Progenitor cell of endocrine pancreas (in vitro differentiated cells): ENCODE data around the gene CNTN1. TPM values are rescaled to one million over a fixed set of nuclear protein-coding genes. Genes with fewer than 3 reads are reported as not detected.

Source experiments
- DNase-seq: peaks from one replicate; pipeline ENCODE4 v3.0.0; 2021; ENCODE audit warnings: low spot score; ENCODE audit not compliant: unreplicated experiment
- H3K27ac Mint-ChIP-seq: 2 replicates; pipeline ENCODE4 v1.8.0; 2021; ENCODE audit warnings: mild to moderate bottlenecking, moderate library complexity, mixed read lengths
- H3K27me3 Mint-ChIP-seq: 2 replicates; pipeline ENCODE4 v1.8.0; 2021; ENCODE audit warnings: mixed read lengths
- H3K36me3 Mint-ChIP-seq: 2 replicates; pipeline ENCODE4 v1.8.0; 2022; ENCODE audit warnings: mixed read lengths; ENCODE audit not compliant: insufficient read depth
- H3K4me1 Mint-ChIP-seq: 2 replicates; pipeline ENCODE4 v1.8.0; 2021; ENCODE audit warnings: low read depth, mixed read lengths
- H3K4me3 Mint-ChIP-seq: 2 replicates; pipeline ENCODE4 v1.8.0; 2021; ENCODE audit warnings: low read depth, mild to moderate bottlenecking, moderate library complexity, mixed read lengths
- H3K9me3 Mint-ChIP-seq: 2 replicates; pipeline ENCODE4 v1.8.0; 2021; ENCODE audit warnings: low read depth, mixed read lengths
- total RNA-seq: library from RNA; stranded (reverse); gene quantifications from 2 replicates; pipeline ENCODE4 v1.2.1, GENCODE V29; 2021
- TF ChIP-seq, protein P1 (sequence below): fragments of 200-600 bp; sonication (generic); IDR thresholded peaks from one replicate; pipeline ENCODE4 v1.5.0; 2021; ENCODE audit warnings: antibody characterized with exemption, mild to moderate bottlenecking; ENCODE audit not compliant: unreplicated experiment

The CNTN1 gene
- total RNA-seq, 1 donor from 2014 or later, result 3.1 TPM

DNA sequence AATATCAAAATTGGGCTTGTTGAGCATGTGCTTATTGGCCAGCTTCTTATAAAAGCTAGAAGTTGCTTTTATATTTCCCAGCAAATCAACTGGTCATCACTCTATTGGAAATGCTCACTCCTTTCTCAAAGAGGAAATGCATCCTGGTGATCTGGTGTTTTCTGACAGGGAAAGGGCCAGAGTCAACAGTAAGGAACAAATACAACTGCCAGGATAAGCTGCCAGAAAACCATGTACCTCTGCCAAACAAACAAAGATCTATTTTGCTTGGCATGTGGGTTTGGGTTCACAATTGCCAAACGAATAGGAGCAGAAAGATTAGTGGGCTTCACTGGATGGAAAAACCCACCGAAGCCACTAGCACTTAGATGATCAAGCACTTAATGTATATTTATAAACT is 369.0 kb downstream of the CNTN1 start:
- Mint-ChIP-seq H3K9me3 (no peaks in the 10 kb centered on the region), H3K27ac (no peak overlapping the region), H3K4me3 (no peak overlapping the region), H3K27me3 (no peaks in the 10 kb centered on the region), H3K4me1 (no peaks in the 10 kb centered on the region), H3K36me3 (no peaks in the 10 kb centered on the region)
- TF ChIP-seq, protein P1, sequence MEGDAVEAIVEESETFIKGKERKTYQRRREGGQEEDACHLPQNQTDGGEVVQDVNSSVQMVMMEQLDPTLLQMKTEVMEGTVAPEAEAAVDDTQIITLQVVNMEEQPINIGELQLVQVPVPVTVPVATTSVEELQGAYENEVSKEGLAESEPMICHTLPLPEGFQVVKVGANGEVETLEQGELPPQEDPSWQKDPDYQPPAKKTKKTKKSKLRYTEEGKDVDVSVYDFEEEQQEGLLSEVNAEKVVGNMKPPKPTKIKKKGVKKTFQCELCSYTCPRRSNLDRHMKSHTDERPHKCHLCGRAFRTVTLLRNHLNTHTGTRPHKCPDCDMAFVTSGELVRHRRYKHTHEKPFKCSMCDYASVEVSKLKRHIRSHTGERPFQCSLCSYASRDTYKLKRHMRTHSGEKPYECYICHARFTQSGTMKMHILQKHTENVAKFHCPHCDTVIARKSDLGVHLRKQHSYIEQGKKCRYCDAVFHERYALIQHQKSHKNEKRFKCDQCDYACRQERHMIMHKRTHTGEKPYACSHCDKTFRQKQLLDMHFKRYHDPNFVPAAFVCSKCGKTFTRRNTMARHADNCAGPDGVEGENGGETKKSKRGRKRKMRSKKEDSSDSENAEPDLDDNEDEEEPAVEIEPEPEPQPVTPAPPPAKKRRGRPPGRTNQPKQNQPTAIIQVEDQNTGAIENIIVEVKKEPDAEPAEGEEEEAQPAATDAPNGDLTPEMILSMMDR, result no peak
- DNase-seq, result no peak

DNA sequence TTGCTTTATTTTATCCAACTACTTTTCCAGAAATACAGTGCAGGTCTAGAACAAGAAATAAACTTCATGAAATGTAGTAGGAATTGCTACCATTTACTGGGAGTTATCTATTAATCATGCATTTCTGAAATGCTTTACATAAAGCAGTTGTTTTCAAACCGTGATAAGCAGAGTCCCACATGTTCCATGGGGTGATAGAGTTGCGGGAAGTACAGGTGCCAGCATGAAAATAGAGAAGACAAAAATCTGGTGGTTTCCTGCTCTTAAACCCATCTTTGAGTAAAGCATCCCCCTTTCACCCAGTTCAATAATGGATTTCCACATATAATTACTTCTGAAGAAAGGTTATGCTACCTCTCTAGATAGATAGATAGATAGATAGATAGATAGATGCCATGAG is 372.2 kb downstream of the CNTN1 start:
- no peak overlapping the region for H3K4me3 Mint-ChIP-seq
- H3K9me3 Mint-ChIP-seq, result no peaks in the 10 kb centered on the region
- no peaks in the 10 kb centered on the region for H3K27me3 Mint-ChIP-seq
- no peak overlapping the region for H3K27ac Mint-ChIP-seq
- H3K36me3 Mint-ChIP-seq, result no peaks in the 10 kb centered on the region
- H3K4me1 Mint-ChIP-seq, result peaks cover 14% of the 10 kb centered on the region
- TF ChIP-seq, protein P1, result no peak
- no peak for DNase-seq

DNA sequence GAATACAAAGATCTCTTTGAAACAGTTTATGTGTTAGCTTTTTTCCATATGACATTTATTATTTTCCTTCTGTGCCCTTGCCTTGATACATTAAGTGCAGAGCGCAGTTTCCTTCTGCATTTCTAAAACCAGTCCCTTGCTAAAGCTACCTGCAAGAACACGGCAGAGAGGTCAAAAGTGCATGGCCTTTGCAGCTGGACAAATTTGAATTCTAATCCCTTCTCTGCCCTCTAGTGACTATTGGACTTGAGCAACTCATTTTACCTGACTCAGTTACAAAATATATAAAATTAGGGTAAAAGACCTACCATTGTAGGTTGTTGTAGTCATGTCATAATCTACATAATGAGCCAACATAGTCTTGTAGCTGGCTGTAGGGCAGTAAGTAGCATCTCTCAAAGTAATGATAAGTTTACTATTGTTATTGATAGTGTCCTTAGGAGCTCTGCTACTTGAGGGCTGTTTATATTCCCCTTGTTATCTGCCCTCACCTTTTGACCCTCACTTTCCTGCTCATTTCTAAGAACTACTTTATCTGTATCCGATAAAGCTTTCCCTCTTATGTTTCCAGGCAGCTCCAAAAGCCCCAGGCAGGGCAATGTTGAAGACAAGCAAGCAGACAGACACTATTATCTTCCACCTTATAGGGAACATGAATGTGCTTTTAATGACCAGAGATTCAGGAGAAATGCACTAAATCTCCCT is 375.9 kb downstream of the CNTN1 start:
- TF ChIP-seq, protein P1, result no peak
- Mint-ChIP-seq H3K36me3 (no peaks in the 10 kb centered on the region), H3K4me3 (no peak overlapping the region), H3K4me1 (peaks cover 20% of the 10 kb centered on the region), H3K27me3 (no peaks in the 10 kb centered on the region), H3K9me3 (no peaks in the 10 kb centered on the region), H3K27ac (no peak overlapping the region)
- DNase-seq, result no peak

DNA sequence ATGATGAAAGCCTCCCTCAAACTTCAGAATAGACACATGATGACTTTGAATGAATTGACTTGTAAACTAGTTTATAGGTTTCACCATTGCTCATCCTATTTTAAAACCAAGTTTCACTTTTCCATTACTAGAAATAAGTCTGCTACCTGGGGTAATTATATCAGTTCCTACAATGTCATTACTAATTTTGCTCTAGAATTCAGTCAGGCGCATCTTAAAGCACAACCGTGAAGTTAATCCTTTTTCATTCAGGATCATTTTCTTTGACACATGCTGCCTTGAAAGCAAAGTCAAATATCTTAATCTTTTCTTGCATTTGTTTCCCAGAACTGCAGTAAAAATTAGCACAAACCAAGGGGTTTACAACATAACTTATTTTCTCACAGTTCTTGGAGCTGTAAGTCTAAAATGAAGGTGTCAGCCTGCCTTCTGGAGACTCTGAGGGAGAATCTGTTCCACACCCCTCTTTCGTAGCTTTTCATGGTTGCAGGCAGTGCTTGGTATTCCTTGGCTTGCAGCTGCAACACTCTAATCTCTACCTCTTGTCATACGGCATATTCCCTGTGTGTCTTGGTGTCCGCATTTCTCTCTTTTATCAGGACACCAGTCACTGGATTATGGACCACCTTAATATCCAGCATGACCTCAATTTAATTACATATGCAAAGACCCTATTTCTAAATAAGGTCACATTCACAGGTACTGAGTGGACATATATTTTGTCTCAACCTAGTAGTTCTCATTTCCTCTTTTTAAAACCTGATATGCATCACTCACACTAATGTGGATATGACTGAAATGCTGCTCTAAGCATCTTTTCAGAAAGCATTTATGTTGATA is 381.6 kb downstream of the CNTN1 start:
- Mint-ChIP-seq H3K36me3 (no peaks in the 10 kb centered on the region), H3K4me1 (peaks cover 6% of the 10 kb centered on the region), H3K4me3 (no peak overlapping the region), H3K27me3 (peaks cover 2% of the 10 kb centered on the region), H3K9me3 (no peaks in the 10 kb centered on the region), H3K27ac (no peak overlapping the region)
- no peak for DNase-seq
- TF ChIP-seq, protein P1, result no peak

DNA sequence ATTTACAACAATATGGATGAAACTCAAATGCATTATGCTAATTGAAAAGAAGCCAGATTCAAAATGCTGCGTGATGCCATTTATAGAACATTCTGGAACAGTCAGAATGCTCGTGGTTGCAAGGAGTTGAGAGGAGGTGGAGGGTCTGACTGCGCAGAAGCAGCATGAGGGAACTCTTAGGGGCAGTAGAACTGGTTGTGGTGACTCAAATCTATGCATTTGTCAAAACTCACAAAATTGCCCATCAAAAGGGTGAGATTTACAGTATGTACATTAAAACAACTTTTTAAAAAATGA is 382.2 kb downstream of the CNTN1 start:
- Mint-ChIP-seq H3K9me3 (peaks cover under 1% of the 10 kb centered on the region), H3K27ac (no peak overlapping the region), H3K36me3 (no peaks in the 10 kb centered on the region), H3K4me3 (no peak overlapping the region), H3K4me1 (peaks cover 6% of the 10 kb centered on the region), H3K27me3 (peaks cover 2% of the 10 kb centered on the region)
- DNase-seq, result no peak
- TF ChIP-seq, protein P1, result no peak
